Activated CD4-positive, alpha-beta T cell treated with anti-CD3 and anti-CD28 coated beads, Interleukin-10, Interleukin-2, amounts not matched to agents 100 ng/mL and 50 ng/mL, durations not matched to agents 16 hours and 8 hours (primary cell): ENCODE measurements around the gene C1orf21.

Source experiments
- DNase-seq: peaks from one replicate; pipeline ENCODE4 v3.0.0-alpha.2; 2020

The C1orf21 gene

GRCh38 chr1:184520336-184520735 lies 133.5 kb downstream of the C1orf21 start:
- no peak for DNase-seq

- DNase-seq = no peak
Measured at GRCh38 chr1:184524248-184524647, 137.4 kb downstream of the C1orf21 start.

- no peak for DNase-seq
Measured at GRCh38 chr1:184527402-184527801, 140.6 kb downstream of the C1orf21 start.

DNA sequence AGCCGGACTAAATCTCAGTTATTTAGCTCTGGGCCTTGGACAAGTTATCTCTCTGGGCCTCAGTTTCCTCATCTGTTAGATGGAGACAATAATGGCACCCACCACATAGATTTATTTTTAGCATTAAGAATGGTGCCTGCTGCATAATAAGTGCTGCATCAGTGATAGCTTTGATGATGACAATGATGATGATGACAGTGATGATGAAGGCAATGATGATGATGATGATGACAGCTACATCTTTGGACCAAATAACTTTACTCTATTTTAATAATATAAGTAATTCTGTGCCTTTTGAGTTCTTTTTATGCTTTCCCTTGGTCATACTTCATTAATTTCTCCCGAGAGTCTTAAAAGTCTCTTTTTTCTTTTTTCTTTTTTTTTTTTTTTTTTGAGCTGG lies 143.4 kb downstream of the C1orf21 start:
- DNase-seq = no peak

GRCh38 chr1:184531296-184531695 lies 144.5 kb downstream of the C1orf21 start:
- no peak for DNase-seq

- no peak for DNase-seq
Measured at GRCh38 chr1:184532199-184532598, 145.4 kb downstream of the C1orf21 start.

DNA sequence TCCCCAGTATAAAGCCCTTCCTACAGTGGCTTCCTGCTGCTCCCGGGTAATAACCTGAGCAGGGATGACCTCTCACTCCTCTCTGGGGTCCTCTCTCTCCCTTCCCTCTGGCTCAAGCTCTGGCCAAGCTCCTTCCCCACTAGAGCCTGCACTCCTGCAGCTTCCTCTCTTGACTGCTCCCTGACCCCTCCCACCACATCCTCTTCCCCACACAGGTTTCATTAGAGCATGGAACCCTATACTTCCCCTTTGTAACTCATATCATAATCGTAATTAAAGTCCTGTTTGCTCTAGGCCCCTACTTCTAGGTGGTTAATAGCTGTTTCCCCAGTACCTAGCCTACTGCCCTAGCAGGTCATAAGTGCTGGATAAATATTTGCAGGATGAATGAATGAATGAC lies 146.2 kb downstream of the C1orf21 start:
- DNase-seq = no peak

DNA sequence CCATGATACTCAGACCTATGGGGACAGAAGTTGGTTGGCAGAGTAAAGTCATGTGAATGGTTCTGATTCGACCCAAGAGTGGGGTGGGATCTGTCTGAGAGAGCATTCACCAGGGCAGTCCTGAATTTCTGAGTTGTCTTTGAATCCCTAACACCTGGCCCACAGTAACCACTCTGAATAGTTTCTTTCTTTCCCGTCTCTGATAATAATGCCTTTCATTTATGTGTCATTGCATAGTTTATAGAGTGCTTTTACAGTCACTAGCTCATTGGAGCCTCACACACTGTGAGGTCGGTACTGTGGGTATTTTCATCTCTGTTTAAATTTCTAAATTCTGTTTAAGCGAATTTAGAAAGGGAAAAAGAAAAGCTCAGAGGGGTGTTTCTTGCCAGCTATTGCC lies 147.1 kb downstream of the C1orf21 start:
- no peak for DNase-seq

DNA sequence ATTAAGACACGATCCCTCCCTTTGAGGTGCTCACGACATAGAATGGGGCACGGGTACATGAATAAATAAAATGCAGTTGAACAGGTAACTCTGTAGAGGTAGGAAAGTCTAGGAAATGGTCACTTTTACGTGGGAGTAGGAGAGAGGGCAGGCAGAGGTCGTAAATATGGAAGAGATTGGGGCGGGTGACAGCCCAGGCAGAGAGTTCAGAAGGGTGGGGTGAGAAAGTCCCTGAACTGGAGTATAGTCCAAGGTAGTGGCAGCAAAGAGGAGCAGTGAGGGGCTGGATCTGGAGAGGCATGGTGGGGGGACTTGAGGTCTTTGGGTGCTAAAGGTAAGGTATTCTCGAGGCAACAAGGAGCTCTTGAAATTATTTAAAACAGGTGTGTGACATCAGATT lies 147.9 kb downstream of the C1orf21 start:
- DNase-seq = no peak

GRCh38 chr1:184535191-184535970 lies 148.6 kb downstream of the C1orf21 start:
- DNase-seq = no peak

DNA sequence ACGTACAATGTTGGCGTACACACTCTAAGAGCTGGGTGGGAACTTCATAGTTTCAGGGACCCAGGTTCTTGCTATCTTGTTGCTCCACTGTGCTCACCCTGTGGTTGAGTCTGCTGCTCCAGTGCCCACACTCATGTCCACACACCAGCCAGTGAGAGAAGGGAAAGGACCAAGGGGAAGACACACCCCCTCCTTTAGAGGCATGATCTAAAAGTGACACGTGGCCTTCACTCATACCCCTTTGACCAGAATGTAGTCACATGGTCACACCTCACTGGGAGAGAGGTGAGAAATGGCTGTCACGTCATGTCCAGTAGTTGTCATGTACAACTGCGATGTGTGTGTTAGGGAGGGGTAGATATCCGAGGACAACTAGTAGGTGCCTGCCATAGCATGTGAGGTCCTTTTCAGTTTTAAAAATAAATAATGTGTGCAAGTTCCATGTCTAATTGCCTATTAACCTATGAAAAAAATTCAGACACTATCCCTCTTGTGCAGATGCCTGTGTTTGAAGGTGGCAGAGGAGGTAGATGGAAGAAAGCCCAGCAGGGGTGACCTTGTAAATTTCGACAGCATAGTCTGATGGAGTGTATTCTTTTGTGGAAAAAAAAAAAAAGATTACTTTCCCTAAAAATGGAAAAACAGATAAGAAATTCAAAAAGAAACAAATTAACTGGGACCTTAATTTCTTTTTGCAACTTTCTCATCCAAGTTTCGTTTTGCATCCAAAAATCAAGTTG lies 149.6 kb downstream of the C1orf21 start:
- no peak for DNase-seq

DNA sequence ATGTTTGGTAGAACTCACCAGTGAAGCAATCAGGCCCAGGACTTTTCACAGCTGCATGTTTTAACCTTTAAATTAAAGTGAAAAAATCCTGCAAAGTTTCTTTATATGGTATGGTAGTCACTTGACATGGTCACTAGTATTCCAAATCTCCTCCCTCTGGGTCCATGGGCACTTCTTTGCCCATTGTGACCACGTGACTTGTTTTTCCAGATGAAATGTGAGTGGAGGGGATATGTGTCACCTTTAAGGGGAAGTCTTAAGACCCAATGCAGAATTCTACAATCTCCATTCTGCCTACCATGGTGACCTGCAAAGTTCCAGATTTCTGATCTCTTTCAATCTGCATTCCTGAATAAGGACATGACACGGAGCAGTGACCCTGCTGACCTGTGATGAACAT lies 152.8 kb downstream of the C1orf21 start:
- no peak for DNase-seq

DNA sequence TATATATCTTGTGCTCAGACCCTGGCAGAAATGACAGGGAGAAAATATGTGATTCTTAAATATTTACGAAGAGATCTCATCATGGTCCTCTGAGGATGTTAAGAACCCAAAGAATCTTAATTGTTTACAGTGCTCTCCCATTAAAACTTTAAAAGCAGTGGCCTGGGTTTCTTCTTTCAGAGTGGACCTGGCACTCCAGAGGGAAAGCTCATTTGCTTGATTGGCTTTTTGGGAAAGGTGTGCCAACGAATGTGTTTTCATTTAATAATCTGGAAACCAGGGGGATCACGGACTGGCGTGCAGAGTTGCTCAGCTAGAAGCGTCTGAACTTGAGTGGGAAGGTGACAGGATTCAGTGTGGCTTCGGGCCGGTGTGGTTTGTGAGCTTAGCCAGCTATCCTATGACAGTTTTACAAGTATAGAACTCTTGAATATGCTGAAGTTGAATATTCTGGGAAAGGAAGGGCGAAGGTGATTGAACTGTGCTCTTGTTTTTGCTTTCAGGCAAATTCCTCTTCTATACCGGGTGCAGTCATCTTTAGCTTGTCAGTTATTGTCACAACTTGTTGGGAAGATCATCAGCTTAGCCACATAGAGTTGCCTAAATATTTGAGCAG lies 154.8 kb downstream of the C1orf21 start:
- DNase-seq = no peak

DNA sequence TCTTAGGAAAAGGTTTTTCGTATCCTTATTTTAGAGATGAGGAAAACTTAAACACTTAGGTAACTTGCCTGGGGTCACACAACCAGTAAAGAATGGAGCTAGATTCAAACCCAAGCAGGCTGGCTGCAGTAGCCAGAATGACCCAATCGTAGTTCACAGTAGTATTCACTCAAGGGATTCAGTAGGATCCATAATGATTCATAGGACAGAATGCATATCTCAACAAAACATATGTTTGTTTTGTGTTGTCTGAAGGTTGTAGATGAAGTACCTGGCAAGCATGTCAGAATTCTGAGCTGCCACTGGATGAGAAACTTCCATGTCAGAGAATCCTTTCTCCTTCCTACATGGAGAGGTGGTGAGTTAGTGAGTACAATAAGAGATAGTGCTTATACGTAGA lies 155.5 kb downstream of the C1orf21 start:
- DNase-seq = no peak

- DNase-seq = no peak
Measured at GRCh38 chr1:184545601-184546000, 158.8 kb downstream of the C1orf21 start.

GRCh38 chr1:184552446-184552845 lies 165.6 kb downstream of the C1orf21 start:
- no peak for DNase-seq

DNA sequence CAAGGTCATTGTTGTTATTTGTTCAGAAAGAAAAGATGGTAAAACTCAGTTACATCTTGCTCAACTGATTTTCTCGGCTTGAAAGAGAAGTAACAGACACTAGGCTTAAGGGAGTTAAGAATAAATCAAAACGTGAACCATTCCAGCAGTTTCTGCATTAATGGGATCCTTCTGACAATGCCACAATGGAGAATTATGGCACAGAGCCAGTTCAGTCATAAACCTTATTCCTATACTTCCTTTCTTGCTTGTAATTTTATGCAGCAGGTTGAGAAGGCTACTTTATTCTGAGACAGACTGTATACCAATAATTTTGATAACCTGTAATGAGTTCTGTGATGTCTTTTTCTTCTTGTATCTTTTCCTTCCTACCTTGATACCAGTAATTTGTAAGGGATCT lies 167.0 kb downstream of the C1orf21 start:
- no peak for DNase-seq

- no peak for DNase-seq
Measured at GRCh38 chr1:184555665-184556641, 169.1 kb downstream of the C1orf21 start.

GRCh38 chr1:184556665-184557064 lies 169.8 kb downstream of the C1orf21 start:
- DNase-seq = no peak

DNA sequence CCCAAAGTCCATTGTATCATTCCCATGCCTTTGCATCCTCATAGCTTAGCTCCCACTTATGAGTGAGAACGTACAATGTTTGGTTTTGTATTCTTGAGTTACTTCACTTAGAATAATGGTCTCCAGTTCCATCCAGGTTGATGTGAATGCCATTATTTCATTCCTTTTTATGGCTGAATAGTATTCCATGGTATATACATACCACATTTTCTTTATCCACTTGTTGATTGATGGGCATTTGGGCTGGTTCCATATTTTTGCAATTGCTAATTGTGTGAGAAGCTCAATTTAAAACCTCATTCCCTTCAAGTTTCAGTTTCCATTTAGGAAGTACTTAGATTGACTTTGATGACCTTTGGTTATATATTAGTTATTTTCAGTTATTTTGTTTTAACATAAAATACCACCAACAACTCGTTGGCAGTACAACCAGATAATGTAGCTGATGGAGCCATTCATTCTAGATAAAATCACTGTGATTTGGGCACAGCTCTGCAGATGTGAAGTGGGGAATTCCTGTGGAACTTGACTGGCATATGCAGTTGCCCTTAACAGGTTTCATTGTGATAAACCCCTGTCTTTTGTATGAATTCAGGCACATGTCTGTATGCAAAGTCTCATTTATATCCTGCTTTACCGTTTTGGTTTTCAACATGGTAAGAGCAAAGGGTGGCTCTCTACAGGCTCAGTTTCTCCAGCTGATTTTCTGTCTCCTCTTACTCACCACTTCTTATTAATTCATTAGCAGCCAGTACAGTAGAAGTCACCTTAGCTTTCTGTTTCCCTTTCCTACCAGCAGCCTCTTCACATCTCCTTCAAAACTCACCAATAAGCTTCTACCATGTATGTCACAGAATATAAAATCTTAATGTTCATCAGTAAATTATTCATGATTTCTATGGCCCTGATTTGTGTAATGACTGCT lies 170.9 kb downstream of the C1orf21 start:
- DNase-seq = no peak

DNA sequence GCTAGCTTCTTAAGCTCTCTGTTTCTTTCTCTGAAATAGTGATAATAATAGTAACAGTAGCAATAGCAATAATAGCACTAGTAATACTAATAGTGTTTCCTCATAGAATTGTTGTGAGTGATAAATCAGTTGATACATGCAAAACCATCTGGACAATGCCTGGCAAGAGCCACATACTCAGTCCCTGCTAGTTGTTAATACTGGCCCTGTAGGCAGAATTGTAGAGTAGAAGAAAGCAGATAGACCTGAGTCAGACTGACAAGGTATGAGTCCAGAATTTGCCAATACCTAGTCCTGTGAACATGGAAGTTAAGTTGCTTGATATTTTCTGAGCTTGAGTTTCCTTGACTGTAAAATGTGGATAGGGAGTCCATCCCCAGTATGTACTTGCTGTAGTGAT lies 171.9 kb downstream of the C1orf21 start:
- DNase-seq = no peak
